ENCODE data around the gene LRP1B.

Gene LRP1B

GRCh38 chr2:141943918-141944317 lies 186.9 kb downstream of the LRP1B start:
- DNase-seq = no peak

DNA sequence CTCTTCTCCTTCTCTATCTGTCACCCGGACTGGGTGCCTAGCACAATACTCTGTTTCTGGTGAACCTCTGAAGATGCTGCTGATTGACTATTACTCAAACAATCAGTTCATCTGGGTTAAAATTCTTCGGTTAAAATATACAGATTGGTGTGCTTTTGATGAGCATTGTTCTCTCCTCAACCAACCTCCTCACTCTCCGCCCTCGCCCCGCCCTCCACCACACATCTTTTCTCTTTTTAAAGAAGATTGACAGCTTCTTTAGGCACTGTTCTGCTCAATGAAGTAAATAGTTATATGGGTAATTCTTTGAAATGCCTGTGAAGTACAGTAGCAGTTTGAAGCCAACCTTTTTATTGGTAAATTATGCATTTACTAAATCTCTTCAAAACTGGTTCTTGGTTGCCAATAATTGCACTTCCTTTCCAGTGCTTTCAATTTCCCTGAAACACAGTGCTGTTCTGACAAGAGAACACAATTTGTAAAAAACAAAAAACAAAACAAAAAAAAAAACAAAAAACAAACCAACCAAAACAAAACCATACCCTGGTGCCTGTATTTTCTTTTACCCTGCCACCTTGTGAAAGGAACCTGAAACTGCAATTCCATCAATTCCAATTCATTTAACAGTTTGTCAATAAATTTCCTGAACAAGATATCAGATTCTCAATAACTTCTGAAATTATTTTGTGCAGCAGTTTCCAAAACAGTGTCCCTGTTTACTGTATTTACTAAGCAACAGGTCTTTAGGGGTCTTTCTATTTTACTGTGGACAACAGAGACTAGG lies 188.6 kb downstream of the LRP1B start:
- no peak for DNase-seq

DNA sequence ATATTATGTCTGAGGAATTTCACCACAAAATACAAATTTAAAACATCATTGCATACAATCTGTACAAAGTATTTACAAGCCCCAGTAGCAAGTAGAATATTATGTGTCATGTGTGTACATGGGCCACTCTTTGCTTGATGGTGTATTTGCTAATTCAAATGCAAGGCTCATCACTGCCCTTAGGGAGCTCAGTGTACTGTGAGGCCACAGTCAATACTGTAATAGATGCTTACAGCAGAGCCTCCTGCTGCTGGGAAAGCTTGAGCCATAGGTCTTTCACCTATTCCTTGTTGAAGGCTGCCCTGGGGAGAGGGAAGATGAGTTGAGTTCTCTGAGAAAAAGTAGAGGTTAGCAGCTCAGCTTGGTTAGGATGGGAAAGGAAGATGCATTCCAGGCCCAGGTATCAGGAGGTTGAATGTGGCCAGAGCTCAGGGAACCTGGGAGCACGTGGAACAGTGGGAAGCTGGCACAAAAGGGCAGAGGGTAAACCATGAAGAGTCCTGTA lies 189.6 kb downstream of the LRP1B start:
- DNase-seq = no peak

GRCh38 chr2:141940709-141941108 lies 190.1 kb downstream of the LRP1B start:
- no peak for DNase-seq

- no peak for DNase-seq
Measured at GRCh38 chr2:141933226-141933625, 197.6 kb downstream of the LRP1B start.

DNA sequence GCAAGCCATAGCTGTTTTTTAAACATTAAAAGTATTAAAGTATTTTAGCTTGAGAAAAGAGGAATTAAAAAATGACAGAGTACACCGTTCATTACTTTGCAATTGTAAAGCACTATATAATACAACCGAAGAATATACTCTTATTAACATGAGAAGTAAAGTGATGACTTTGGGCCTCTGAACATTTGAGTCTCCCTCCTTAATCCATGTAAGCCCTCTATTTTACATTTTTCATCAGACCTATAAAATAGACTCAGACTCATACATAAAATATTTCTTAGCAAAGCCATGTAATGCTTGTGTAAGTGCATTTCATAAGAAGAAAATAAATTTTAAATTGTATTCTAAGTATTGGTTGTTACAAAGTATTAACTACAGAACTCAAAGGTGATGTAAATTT lies 198.6 kb downstream of the LRP1B start:
- no peak for DNase-seq

- DNase-seq = no peak
Measured at GRCh38 chr2:141931797-141932196, 199.0 kb downstream of the LRP1B start.

GRCh38 chr2:141930803-141931202 lies 200.0 kb downstream of the LRP1B start:
- no peak for DNase-seq

DNA sequence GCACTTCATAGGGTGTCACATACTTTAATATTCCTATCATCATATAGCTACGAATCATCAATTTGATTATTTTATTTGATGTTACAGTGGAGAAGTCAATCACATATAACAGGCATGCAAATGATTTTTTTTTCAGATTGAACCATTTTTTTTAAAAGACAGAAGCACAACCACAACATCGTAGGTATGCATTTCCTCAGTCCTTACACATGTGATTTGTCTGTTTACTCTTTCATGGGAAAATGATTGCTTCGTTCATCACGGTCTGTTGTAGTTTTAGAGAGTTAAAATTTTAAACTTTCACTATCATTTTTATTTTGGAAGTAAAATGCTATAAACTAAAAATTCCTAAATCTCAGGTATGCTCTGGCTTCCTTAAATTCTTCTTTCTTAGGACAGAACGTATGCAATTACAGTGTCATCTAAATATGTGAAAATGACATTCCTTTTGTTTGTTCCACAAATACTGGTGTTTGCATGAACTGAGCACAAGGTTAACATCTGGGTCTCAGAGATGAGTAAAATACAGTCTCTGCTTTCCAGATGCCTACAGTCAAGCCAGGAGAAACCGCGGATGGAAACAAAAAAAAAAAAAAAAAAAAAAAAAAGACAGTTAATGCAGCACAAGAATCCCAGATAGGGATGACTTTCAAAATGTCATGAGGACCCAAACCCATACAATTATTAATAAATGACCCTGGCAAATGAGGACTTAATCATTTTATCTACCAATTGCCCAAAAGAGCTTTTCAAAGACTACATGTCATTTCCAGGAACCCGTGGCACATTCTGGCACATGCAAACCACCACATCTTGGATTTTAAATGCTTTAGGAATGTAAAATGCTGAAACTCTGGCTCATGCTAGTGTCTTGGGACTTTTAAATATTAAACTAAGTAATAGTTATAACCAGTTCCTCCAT lies 201.2 kb downstream of the LRP1B start:
- DNase-seq = no peak

GRCh38 chr2:141928476-141928875 lies 202.3 kb downstream of the LRP1B start:
- no peak for DNase-seq

DNA sequence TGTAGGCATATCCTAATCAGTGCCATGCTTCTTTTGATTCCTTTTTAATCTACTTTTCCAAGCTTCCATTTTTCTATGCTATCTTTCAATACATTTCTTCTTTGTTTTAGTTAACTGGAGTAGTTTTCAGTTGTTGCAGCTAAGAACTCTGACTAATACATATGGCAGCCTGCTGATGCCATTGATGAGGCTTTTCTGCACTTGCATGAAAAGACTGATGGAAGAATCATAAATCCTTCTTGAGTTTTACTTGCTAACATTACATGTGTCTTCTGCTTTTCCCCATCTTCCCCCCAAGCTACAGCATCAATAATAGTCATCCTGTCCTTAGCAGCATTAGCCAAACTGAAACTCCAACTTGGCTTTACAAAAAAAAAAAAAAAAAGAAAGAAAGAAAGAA lies 203.3 kb downstream of the LRP1B start:
- no peak for DNase-seq

GRCh38 chr2:141925511-141925910 lies 205.3 kb downstream of the LRP1B start:
- DNase-seq = no peak

GRCh38 chr2:141923657-141924056 lies 207.2 kb downstream of the LRP1B start:
- DNase-seq = no peak

DNA sequence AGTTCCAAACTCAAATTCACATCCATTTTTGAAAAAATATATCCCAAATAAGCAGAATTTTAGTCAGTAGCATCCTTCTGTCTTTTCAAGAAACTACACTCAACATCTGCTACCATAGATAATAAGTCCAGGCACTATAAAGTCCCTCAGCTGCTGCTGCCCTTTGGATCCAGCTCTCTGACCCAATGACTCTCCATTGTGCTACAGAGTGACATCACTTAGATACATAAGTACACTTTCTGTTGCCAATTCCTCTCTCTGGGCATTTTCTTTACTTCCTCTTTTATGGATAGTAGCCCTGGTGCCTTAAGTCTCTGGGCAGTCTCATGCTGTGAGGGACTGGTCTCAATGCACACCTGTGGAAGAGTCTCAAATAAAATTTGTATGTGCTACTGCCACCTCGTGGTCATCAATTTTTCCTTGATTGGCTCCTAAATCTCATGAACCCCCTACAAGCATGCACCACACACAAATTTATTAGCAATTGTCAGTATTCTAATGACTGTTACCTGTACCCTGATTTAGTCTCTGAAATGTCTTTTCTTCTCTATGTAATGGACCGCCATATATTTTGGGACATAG lies 219.2 kb downstream of the LRP1B start:
- no peak for DNase-seq

- DNase-seq = no peak
Measured at GRCh38 chr2:141906678-141907077, 224.1 kb downstream of the LRP1B start.

- DNase-seq = no peak
Measured at GRCh38 chr2:141900826-141901225, 230.0 kb downstream of the LRP1B start.

DNA sequence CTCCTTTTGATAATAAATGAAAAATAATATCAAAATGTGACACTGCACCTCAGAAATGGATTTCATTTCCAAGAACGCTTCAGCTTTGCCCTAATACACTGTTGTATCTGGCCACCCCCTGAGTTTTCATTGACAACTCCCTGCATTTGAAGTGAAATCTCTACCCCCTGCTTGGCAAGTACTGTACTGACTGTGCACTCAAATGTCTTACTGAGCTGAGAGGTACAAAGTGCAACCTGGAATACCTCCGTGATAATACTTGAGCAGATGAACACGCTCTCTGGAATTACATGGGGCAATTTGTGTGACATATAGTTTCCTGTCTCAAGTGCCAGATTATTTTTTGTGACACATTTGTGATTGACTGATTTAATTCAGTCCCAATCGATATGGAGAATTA lies 231.1 kb downstream of the LRP1B start:
- no peak for DNase-seq

- DNase-seq = no peak
Measured at GRCh38 chr2:141889788-141890187, 241.0 kb downstream of the LRP1B start.

DNA sequence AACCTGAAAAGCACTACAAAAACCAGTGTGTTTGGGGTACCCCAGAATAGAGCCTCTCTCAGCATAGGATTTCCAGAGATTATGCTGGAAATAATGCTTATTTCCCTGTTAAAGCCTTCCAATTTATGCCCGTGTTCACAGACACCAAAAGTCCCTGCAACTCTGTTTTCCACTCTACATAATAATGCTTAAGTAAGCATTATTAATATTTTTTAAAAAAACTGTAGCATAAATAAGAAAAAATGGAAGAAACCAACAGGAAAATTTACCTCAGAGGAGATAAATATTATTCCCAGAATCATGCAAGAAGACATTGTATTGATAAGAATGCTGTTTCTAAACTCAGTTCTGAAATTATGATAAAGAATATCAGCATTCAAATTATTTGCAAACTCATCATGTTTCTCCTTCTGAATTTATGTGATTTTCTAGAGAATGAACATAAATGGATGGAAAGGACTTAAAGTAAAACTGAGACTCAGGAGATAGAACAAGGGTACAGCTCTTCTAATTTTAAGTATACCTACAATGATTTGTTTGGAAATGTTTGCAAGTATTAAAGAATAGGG lies 241.7 kb downstream of the LRP1B start:
- no peak for DNase-seq

DNA sequence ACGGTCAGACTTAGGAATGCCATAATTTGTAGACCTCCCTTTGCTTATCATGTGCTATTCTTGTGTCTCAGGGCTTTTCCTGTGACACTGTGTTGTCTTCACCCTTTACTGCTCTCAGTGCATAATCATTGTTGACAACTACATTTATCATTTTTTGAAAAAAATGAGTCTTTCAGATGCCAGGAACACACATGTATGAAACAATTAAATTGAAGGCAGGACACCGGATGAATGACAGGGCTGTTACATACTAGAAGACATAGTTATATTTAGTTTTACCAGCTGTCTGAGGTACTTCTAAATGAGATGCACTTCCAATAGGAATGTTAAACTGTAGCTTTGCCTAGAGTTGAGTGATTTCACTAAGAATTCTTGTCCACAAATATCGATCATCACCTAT lies 243.5 kb downstream of the LRP1B start:
- DNase-seq = no peak

DNA sequence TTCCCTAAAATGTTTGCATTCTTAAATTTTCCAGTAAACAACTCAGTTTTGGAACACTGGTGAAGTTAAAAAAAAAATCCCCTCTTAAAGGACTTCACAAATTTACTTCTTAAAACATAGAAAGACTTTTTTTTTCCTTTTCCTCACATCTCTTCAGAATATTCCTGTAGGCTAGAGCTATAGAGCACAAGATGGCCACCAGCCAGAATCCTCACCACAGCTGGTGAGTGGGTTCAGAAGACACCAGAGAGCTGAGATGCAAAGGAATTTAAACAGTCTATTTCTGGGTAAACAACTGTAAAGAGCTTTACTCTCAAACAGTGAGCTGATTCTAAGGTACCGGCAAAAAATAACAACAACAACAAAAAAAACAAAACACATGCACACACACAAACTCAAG lies 252.8 kb downstream of the LRP1B start:
- no peak for DNase-seq

GRCh38 chr2:141871913-141872634 lies 258.7 kb downstream of the LRP1B start:
- DNase-seq = no peak

- DNase-seq = no peak
Measured at GRCh38 chr2:141869572-141869971, 261.2 kb downstream of the LRP1B start.

Measured in NCI-H146 (cell line).